Liver (tissue), 3 donors: ENCODE measurements around the gene ARHGAP8.

ENCODE experiments used
- ATF3 ChIP-seq: IDR thresholded peaks from 2 replicates; pipeline ENCODE4 v1.6.1; 2016; ENCODE audit warnings: antibody characterized with exemption
- CTCF ChIP-seq: fragments of 150-350 bp; IDR thresholded peaks from 2 replicates; pipeline ENCODE4 v1.5.1; 2017; ENCODE audit warnings: improper control_type of control experiment, low read depth, low read length; ENCODE audit not compliant: missing input control
- EGR1 ChIP-seq, 2 donors: IDR thresholded peaks; 2 replicates each; pipeline ENCODE4 v1.6.1; 2016 to 2018; ENCODE audit warnings: antibody characterized with exemption in 2 of 2, low read depth in 2 of 2
- FOXA2 ChIP-seq: IDR thresholded peaks from 2 replicates; pipeline ENCODE4 v1.6.1; 2016; ENCODE audit warnings: antibody characterized with exemption
- GABPA ChIP-seq, 2 donors: IDR thresholded peaks in 1 of 2; conservative IDR thresholded peaks in 1 of 2; 2 replicates each; pipeline ENCODE4 v1.6.1; 2016; ENCODE audit warnings: antibody characterized with exemption in 2 of 2, mild to moderate bottlenecking in 1 of 2, moderate library complexity in 1 of 2
- HNF4G ChIP-seq: IDR thresholded peaks from 2 replicates; pipeline ENCODE4 v1.6.1; 2016; ENCODE audit warnings: antibody characterized with exemption
- MAX ChIP-seq: IDR thresholded peaks from 2 replicates; pipeline ENCODE4 v1.6.1; 2016; ENCODE audit warnings: antibody characterized with exemption
- REST ChIP-seq: IDR thresholded peaks from 2 replicates; pipeline ENCODE4 v1.6.1; 2016; ENCODE audit warnings: antibody characterized with exemption, mild to moderate bottlenecking
- TAF1 ChIP-seq: conservative IDR thresholded peaks from 2 replicates; pipeline ENCODE4 v1.6.1; 2016; ENCODE audit warnings: antibody characterized with exemption, mild to moderate bottlenecking
- ZBTB33 ChIP-seq: IDR thresholded peaks from 2 replicates; pipeline ENCODE4 v1.6.1; 2016; ENCODE audit warnings: antibody characterized with exemption
- donor health status: healthy.
- donor health status: healthy.

- TF ChIP-seq CTCF (no peak), EGR1 (IDR thresholded peaks at IDR 0.05; ENCODE audit: low read depth in 2 of 2) (no peak), REST (no peak), HNF4G (no peak), ATF3 (no peak), TAF1 (no peak), ZBTB33 (no peak), GABPA (IDR thresholded peaks at IDR 0.05 in 1 of 2, conservative IDR thresholded peaks at IDR 0.05 in 1 of 2) (no peak), MAX (no peak), FOXA2 (no peak)
Measured at GRCh38 chr22:44712962-44713361, 39.4 kb upstream of the ARHGAP8 start.
